Subcutaneous abdominal adipose tissue (tissue), 5 donors: ENCODE results near the gene NF1.
"Not testable (repeated sequence)": the region's sequence is repeated elsewhere in the genome, so short reads cannot be mapped to it uniquely, and the experiment has no call there.

Experiments used
- H3K27ac ChIP-seq: one replicate; pipeline ENCODE4 v1.7.0; 2013; ENCODE audit warnings: low read depth, mild to moderate bottlenecking, inconsistent platforms, low read length, moderate library complexity
- H3K27me3 ChIP-seq, 5 donors: one replicate each; pipeline ENCODE4 v1.7.0; 2013; ENCODE audit warnings: low read length in 5 of 5, inconsistent platforms in 1 of 5; ENCODE audit not compliant: control insufficient read depth in 5 of 5, insufficient read depth in 4 of 5
- H3K36me3 ChIP-seq, 5 donors: one replicate each; pipeline ENCODE4 v1.7.0; 2013; ENCODE audit warnings: low read length in 5 of 5; ENCODE audit not compliant: control insufficient read depth in 5 of 5, insufficient read depth in 5 of 5
- H3K4me1 ChIP-seq, 5 donors: one replicate each; pipeline ENCODE4 v1.7.0; 2013; ENCODE audit warnings: low read length in 5 of 5, mild to moderate bottlenecking in 3 of 5, moderate library complexity in 1 of 5; ENCODE audit not compliant: control insufficient read depth in 5 of 5, insufficient read depth in 5 of 5
- H3K4me3 ChIP-seq, 5 donors: one replicate each; pipeline ENCODE4 v1.7.0; 2013; ENCODE audit warnings: low read length in 5 of 5, low read depth in 1 of 5
- H3K9ac ChIP-seq, 5 donors: one replicate each; pipeline ENCODE4 v1.7.0; 2013; ENCODE audit warnings: low read length in 5 of 5, mild to moderate bottlenecking in 4 of 5, moderate library complexity in 3 of 5
- H3K9me3 ChIP-seq, 5 donors: one replicate each; pipeline ENCODE4 v1.7.0; 2013; ENCODE audit warnings: low read length in 5 of 5; ENCODE audit not compliant: control insufficient read depth in 5 of 5
- donor health status: healthy.
- donor health status: healthy.
- donor health status: healthy.
- donor health status: healthy.
- donor health status: healthy.

Gene NF1

GRCh38 chr17:31172388-31172787 is 77.6 kb downstream of the NF1 start:
- Histone ChIP-seq H3K27me3 (no peaks in the 10 kb centered on the region), H3K27ac (no peak overlapping the region), H3K9ac (no peak overlapping the region), H3K4me3 (no peak overlapping the region), H3K9me3 (no peaks in the 10 kb centered on the region), H3K36me3 (peaks cover 0 to under 1% (median 0%) of the 10 kb centered on the region in 5 donors), H3K4me1 (no peaks in the 10 kb centered on the region)

- no peaks in the 10 kb centered on the region for H3K27me3 ChIP-seq
- no peak overlapping the region for H3K9ac ChIP-seq
- H3K36me3 ChIP-seq = no peaks in the 10 kb centered on the region
- no peak overlapping the region for H3K27ac ChIP-seq
- no peaks in the 10 kb centered on the region for H3K9me3 ChIP-seq
- no peak overlapping the region for H3K4me3 ChIP-seq
- H3K4me1 ChIP-seq = no peaks in the 10 kb centered on the region
These were observed 79.4 kb downstream of the NF1 start for GRCh38 chr17:31174215-31174614.

- H3K9ac ChIP-seq = no peak overlapping the region
- H3K4me1 ChIP-seq = no peaks in the 10 kb centered on the region
- H3K9me3 ChIP-seq = no peaks in the 10 kb centered on the region
- H3K27me3 ChIP-seq = no peaks in the 10 kb centered on the region
- no peak overlapping the region for H3K4me3 ChIP-seq
- H3K27ac ChIP-seq = no peak overlapping the region
- H3K36me3 ChIP-seq = no peaks in the 10 kb centered on the region
These were observed 80.5 kb downstream of the NF1 start for GRCh38 chr17:31175237-31175636.

- H3K27ac ChIP-seq, H3K9ac ChIP-seq, H3K4me1 ChIP-seq: not testable (repeated sequence)
These were observed 81.4 kb downstream of the NF1 start for GRCh38 chr17:31176143-31176542.

GRCh38 chr17:31178951-31179350 is 84.2 kb downstream of the NF1 start:
- not testable (repeated sequence) for H3K4me1 ChIP-seq, H3K27ac ChIP-seq, H3K9me3 ChIP-seq, H3K4me3 ChIP-seq, H3K9ac ChIP-seq, H3K27me3 ChIP-seq
- peaks cover 2 to 21% (median 7%) of the 10 kb centered on the region in 5 donors for H3K36me3 ChIP-seq

More at GRCh38 chr17:31176143-31176542, 81.4 kb downstream of the NF1 start:
- H3K9me3 ChIP-seq, H3K36me3 ChIP-seq, H3K27me3 ChIP-seq, H3K4me3 ChIP-seq: not testable (repeated sequence)

- no peaks in the 10 kb centered on the region for H3K27me3 ChIP-seq
- no peaks in the 10 kb centered on the region for H3K4me1 ChIP-seq
- H3K9ac ChIP-seq = no peak overlapping the region
- H3K36me3 ChIP-seq = peaks cover 0 to under 1% (median 0%) of the 10 kb centered on the region in 5 donors
- no peaks in the 10 kb centered on the region for H3K9me3 ChIP-seq
- H3K4me3 ChIP-seq = no peak overlapping the region
- H3K27ac ChIP-seq = no peak overlapping the region
These were observed 100.5 kb downstream of the NF1 start for GRCh38 chr17:31195305-31195704.

GRCh38 chr17:31198026-31198425 is 103.2 kb downstream of the NF1 start:
- Histone ChIP-seq H3K9ac (no peak overlapping the region), H3K9me3 (no peaks in the 10 kb centered on the region), H3K4me3 (no peak overlapping the region), H3K36me3 (peaks cover 2 to 7% (median 4%) of the 10 kb centered on the region in 5 donors), H3K4me1 (no peaks in the 10 kb centered on the region), H3K27ac (no peak overlapping the region), H3K27me3 (no peaks in the 10 kb centered on the region)

- not testable (repeated sequence) for H3K36me3 ChIP-seq, H3K4me3 ChIP-seq, H3K27ac ChIP-seq, H3K4me1 ChIP-seq, H3K9me3 ChIP-seq, H3K9ac ChIP-seq, H3K27me3 ChIP-seq
These were observed 103.9 kb downstream of the NF1 start for GRCh38 chr17:31198666-31199065.

- Histone ChIP-seq H3K36me3 (peaks cover 2 to 7% (median 4%) of the 10 kb centered on the region in 5 donors), H3K4me1 (peaks cover 0 to 4% (median 0%) of the 10 kb centered on the region in 5 donors), H3K27me3 (no peaks in the 10 kb centered on the region)
These were observed 105.5 kb downstream of the NF1 start for GRCh38 chr17:31200287-31200686.

GRCh38 chr17:31202968-31203367 is 108.2 kb downstream of the NF1 start:
- Histone ChIP-seq H3K36me3 (peaks cover 4 to 10% (median 6%) of the 10 kb centered on the region in 5 donors), H3K27ac (no peak overlapping the region), H3K9ac (no peak overlapping the region), H3K27me3 (no peaks in the 10 kb centered on the region), H3K9me3 (no peaks in the 10 kb centered on the region), H3K4me3 (no peak overlapping the region), H3K4me1 (peaks cover 0 to 4% (median 0%) of the 10 kb centered on the region in 5 donors)

More at GRCh38 chr17:31200287-31200686, 105.5 kb downstream of the NF1 start:
- Histone ChIP-seq H3K27ac (no peak overlapping the region), H3K4me3 (no peak overlapping the region), H3K9me3 (no peaks in the 10 kb centered on the region), H3K9ac (no peak overlapping the region)
